A673 (cell line): ENCODE results near the gene NUTM2A.
"Not testable (repeated sequence)": the region's sequence is repeated elsewhere in the genome, so short reads cannot be mapped to it uniquely, and the experiment has no call there.

Experiments
- EZH2 ChIP-seq: fragments of 200-600 bp; sonication (generic); IDR thresholded peaks from 2 replicates; pipeline ENCODE4 v1.6.1; 2017; ENCODE audit warnings: borderline replicate concordance, low read depth, mild to moderate bottlenecking, mixed read lengths, antibody characterized with exemption, low read length; ENCODE audit not compliant: poor library complexity, severe bottlenecking
- TF ChIP-seq, protein P1 (sequence below): fragments of 300-800, 200-600 bp; sonication (generic); conservative IDR thresholded peaks from 2 replicates; pipeline ENCODE4 v1.5.1; 2017; ENCODE audit warnings: low read depth, mild to moderate bottlenecking, antibody characterized with exemption, low read length, moderate library complexity, mixed read lengths

DNA sequence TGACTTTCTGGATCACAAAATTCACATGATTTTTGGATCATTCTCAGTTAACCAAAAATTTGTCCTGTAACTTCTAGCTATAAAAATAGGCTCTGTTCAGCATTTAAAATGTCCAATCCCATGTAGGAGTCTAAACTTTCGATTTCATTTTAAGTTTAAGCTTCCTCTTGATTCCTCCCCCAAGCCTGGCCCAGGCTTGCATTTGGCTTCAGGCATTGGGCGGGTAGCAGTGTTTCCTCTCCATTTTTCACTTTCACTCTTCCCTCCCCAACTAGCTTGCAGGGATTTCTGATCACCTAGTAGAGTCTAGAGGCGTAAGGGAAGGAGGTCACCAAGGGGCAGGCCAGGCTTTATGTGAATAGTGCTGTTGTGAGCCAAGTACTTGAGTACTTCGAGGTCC is 20.4 kb upstream of the NUTM2A start:
- TF ChIP-seq, protein P1, sequence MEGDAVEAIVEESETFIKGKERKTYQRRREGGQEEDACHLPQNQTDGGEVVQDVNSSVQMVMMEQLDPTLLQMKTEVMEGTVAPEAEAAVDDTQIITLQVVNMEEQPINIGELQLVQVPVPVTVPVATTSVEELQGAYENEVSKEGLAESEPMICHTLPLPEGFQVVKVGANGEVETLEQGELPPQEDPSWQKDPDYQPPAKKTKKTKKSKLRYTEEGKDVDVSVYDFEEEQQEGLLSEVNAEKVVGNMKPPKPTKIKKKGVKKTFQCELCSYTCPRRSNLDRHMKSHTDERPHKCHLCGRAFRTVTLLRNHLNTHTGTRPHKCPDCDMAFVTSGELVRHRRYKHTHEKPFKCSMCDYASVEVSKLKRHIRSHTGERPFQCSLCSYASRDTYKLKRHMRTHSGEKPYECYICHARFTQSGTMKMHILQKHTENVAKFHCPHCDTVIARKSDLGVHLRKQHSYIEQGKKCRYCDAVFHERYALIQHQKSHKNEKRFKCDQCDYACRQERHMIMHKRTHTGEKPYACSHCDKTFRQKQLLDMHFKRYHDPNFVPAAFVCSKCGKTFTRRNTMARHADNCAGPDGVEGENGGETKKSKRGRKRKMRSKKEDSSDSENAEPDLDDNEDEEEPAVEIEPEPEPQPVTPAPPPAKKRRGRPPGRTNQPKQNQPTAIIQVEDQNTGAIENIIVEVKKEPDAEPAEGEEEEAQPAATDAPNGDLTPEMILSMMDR = not testable (repeated sequence)
- TF ChIP-seq EZH2 = not testable (repeated sequence)
